PFSK-1 (cell line): ENCODE data around the gene SYT13.

Source experiments
- FOXP2 ChIP-seq: optimal IDR thresholded peaks from 2 replicates; pipeline ENCODE3; 2011; ENCODE audit warnings: borderline replicate concordance, control low read depth, inconsistent platforms; ENCODE audit not compliant: insufficient read depth; ENCODE audit errors: extremely low read length, extremely low read depth
- POLR2AphosphoS5 ChIP-seq: IDR thresholded peaks from 2 replicates; pipeline ENCODE4 v1.6.1; 2012; ENCODE audit warnings: low read depth, mild to moderate bottlenecking, control low read depth, low read length, moderate library complexity
- SIN3A ChIP-seq: IDR thresholded peaks from 2 replicates; pipeline ENCODE4 v1.6.1; 2012; ENCODE audit warnings: mild to moderate bottlenecking, low read length, moderate library complexity, borderline replicate concordance; ENCODE audit not compliant: insufficient read depth
- TAF1 ChIP-seq: IDR thresholded peaks from 2 replicates; pipeline ENCODE4 v1.6.1; 2012; ENCODE audit warnings: low read length, control low read depth, borderline replicate concordance; ENCODE audit not compliant: insufficient read depth
- TF ChIP-seq, protein P1 (sequence below), 2 experiments: IDR thresholded peaks; 2 replicates each; pipeline versions ENCODE4 v1.6.1 to v1.8.0; 2011 to 2012; ENCODE audit warnings: low read depth in 2 of 2, low read length in 2 of 2, control low read depth in 1 of 2, inconsistent platforms in 1 of 2, mild to moderate bottlenecking in 1 of 2, moderate library complexity in 1 of 2; ENCODE audit not compliant: insufficient read depth in 1 of 2

Gene SYT13

DNA sequence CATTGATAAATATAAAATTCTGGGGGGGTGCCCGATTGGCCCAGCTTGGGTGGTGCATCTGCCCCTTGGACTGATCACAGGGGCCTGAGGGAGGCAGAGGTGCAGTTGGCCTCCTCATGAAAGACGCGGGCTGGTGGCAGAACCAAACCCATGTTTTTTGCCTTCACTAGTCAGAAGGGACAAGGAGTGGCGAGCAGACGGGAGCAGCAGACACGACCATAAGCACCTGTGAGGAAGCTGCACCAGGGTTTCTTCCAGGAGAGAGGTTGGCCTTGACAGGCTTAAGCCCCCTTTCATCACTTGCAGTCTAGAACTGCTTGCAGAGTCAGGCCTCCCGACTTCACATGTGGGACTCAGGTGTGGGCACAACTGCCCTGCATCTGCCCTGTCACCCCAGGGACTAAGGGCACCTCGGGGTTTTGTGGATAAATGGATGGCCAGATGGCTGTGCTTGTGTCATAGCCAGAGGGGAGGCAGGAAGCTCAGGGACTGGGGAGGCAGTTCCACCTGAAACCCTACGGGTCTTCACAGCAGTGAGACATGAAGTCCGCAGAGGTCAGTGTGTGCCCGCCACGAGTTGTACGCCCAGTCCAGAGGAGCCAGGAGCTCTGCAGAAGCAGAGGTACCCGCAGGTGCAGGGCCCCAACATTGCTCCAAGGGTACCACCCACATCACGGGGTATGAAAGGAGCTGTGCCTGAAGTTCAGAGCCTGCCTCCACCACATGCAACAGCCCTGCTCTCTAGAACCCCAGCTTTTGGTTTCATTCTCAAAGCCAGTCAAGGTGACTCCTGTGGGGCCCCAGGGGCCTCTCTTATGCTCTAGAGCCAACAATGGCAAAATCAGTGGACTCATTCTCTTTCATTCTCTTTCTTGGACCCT is 18.2 kb upstream of the SYT13 start:
- TF ChIP-seq TAF1 (no peak), SIN3A (no peak), POLR2AphosphoS5 (no peak), FOXP2 (no peak)
- TF ChIP-seq, protein P1, sequence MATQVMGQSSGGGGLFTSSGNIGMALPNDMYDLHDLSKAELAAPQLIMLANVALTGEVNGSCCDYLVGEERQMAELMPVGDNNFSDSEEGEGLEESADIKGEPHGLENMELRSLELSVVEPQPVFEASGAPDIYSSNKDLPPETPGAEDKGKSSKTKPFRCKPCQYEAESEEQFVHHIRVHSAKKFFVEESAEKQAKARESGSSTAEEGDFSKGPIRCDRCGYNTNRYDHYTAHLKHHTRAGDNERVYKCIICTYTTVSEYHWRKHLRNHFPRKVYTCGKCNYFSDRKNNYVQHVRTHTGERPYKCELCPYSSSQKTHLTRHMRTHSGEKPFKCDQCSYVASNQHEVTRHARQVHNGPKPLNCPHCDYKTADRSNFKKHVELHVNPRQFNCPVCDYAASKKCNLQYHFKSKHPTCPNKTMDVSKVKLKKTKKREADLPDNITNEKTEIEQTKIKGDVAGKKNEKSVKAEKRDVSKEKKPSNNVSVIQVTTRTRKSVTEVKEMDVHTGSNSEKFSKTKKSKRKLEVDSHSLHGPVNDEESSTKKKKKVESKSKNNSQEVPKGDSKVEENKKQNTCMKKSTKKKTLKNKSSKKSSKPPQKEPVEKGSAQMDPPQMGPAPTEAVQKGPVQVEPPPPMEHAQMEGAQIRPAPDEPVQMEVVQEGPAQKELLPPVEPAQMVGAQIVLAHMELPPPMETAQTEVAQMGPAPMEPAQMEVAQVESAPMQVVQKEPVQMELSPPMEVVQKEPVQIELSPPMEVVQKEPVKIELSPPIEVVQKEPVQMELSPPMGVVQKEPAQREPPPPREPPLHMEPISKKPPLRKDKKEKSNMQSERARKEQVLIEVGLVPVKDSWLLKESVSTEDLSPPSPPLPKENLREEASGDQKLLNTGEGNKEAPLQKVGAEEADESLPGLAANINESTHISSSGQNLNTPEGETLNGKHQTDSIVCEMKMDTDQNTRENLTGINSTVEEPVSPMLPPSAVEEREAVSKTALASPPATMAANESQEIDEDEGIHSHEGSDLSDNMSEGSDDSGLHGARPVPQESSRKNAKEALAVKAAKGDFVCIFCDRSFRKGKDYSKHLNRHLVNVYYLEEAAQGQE (IDR thresholded peaks at IDR 0.05; ENCODE audit: insufficient read depth in 1 of 2, low read depth in 2 of 2, low read length in 2 of 2), result no peak

DNA sequence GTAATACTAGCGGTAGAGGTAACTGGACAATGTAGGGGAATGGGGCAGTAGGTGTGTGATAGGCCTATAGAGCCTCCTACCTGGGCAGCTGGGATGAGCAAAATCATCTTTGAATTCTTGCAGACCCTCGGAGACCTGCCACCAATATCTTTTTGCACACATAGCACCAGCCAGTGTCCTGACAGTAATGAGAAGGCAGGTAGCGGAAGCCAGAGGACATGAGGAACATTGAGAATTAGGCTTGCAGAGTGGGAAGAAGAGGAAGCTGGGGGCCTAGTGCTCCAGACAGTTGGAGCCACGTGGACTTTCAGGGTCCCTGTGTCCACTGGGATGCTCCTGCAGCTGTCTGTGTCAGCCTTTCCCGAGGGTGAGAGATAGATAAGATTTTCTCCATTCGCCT is 17.2 kb upstream of the SYT13 start:
- TF ChIP-seq, protein P1 (IDR thresholded peaks at IDR 0.05; ENCODE audit: insufficient read depth in 1 of 2, low read depth in 2 of 2, low read length in 2 of 2), result no peak
- TF ChIP-seq TAF1 (no peak), SIN3A (no peak), FOXP2 (no peak), POLR2AphosphoS5 (no peak)

DNA sequence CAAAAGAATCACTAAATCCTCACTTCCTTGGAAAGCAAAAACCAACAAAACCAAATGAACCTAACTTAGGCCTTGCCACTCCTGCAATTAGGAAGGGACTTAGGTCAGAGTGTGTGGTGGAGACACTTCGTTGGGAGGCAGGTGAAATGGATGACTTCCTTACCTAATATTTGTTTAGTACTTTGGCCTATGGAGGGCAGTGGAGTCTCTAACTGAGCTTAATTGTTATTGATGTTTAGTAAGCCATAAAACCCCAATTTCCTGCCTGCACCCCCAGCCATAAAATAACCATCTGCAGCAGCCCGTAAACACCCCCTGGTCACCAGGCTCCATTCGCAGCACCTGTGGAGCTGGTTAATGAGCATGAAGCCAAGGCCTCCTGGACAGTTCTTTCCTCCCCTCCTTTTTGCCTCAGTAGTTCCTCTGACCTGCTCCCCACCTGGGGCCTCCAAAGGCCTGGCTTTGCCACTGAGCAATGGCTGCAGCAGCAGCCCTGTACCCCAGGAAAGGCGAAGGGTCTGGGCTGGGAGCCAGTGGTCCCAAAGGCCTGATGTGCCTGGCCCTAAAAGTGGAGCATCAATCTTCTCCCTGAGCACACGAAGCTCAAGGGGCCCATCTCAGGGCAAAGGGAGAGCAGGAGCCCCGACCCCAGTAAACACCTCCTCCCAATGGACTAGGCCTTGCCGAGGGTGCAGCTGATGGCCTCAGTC is 15.6 kb upstream of the SYT13 start:
- TF ChIP-seq FOXP2 (no peak), POLR2AphosphoS5 (no peak), SIN3A (no peak), TAF1 (no peak)
- TF ChIP-seq, protein P1 (IDR thresholded peaks at IDR 0.05; ENCODE audit: insufficient read depth in 1 of 2, low read depth in 2 of 2, low read length in 2 of 2), result no peak

DNA sequence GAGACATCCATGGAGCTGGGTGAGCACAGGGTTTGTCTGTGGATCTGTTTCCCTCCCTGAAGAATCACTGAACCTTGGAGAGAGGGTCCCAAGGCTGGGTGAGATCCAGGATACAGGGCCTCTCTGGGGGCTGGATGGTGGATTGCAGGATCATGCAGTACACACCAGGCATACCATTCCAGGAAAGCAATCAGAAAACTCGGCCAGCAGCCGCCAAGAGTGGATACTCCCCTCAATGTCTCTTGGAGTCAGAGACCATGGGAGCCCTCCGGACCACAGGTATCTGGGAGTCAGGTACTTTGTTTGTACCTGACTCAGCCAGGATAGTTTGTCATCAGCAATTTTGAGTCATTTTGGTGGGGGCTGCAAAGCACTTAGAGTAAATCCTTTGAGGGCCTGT is 14.6 kb upstream of the SYT13 start:
- TF ChIP-seq, protein P1 (IDR thresholded peaks at IDR 0.05; ENCODE audit: insufficient read depth in 1 of 2, low read depth in 2 of 2, low read length in 2 of 2), result no peak
- TF ChIP-seq TAF1 (no peak), FOXP2 (no peak), POLR2AphosphoS5 (no peak), SIN3A (no peak)
